ENCODE measurements around the gene PRDM16. TPM values are rescaled to one million over a fixed set of nuclear protein-coding genes. Genes with fewer than 3 reads are reported as not detected.

Gene PRDM16
- total RNA-seq, 4 donors from 2014 or later, result 0.41 to 0.95 TPM; not detected in 2

GRCh38 chr1:3231826-3232225, 162.8 kb downstream of the PRDM16 start:
- no peak overlapping the region for H3K4me3 ChIP-seq
- no peak overlapping the region for H3K27ac ChIP-seq
- H3K9me3 ChIP-seq, result no peaks in the 10 kb centered on the region
- WGBS, 2 donors (ENCODE audit: low coverage in 1 of 2), result 78% methylated on average over 16 of the region's 16 CpGs; no CpG with 5 or more reads in 1 of the 2 donors
- peaks cover 11% of the 10 kb centered on the region for H3K27me3 ChIP-seq
- no peaks in the 10 kb centered on the region for H3K36me3 ChIP-seq
- in situ Hi-C loops (cut with MboI; ENCODE audit: low pct_ligation_motif_present in 1 of 4, low pct_unique_long_range_greater_than_20kb in 1 of 4, low sequenced_read_pairs in 3 of 4) (no loop called here), intact Hi-C loops (cut with DNase I; ENCODE audit: low total_unique reads) (no loop called here)
- TF ChIP-seq, protein P1, sequence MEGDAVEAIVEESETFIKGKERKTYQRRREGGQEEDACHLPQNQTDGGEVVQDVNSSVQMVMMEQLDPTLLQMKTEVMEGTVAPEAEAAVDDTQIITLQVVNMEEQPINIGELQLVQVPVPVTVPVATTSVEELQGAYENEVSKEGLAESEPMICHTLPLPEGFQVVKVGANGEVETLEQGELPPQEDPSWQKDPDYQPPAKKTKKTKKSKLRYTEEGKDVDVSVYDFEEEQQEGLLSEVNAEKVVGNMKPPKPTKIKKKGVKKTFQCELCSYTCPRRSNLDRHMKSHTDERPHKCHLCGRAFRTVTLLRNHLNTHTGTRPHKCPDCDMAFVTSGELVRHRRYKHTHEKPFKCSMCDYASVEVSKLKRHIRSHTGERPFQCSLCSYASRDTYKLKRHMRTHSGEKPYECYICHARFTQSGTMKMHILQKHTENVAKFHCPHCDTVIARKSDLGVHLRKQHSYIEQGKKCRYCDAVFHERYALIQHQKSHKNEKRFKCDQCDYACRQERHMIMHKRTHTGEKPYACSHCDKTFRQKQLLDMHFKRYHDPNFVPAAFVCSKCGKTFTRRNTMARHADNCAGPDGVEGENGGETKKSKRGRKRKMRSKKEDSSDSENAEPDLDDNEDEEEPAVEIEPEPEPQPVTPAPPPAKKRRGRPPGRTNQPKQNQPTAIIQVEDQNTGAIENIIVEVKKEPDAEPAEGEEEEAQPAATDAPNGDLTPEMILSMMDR (IDR thresholded peaks at IDR 0.05), result no peak
- no peak for TF ChIP-seq EP300 (IDR thresholded peaks at IDR 0.05; ENCODE audit: low read depth)
- TF ChIP-seq POLR2AphosphoS5 (IDR thresholded peaks at IDR 0.05), result no peak
- TF ChIP-seq POLR2A (IDR thresholded peaks at IDR 0.05), result no peak
- no peak for DNase-seq
- H3K4me1 ChIP-seq, result no peaks in the 10 kb centered on the region

DNA sequence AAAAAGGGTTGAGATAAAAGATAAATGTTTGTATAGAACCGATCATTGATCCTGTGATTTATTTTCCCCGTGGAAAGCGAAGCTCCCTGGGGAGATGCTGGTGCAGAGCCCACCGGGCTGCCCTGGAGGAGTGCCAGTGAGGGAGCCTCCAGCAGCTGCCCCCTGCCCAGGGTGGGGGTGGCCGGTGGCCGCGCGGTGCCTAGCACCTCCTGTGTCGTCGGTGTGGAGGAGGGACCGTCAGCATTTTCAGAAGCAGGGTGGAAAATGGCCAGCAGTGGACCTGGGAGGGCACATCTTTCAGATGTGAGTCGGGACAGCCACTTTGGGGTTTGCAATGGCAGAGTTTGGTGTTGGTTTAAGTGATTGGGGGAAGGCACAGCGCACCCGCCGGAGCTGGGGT, 164.0 kb downstream of the PRDM16 start:
- H3K4me1 ChIP-seq, result no peaks in the 10 kb centered on the region
- no peak overlapping the region for H3K4me3 ChIP-seq
- intact Hi-C loops (cut with DNase I; ENCODE audit: low total_unique reads), result no loop called here
- H3K36me3 ChIP-seq, result no peaks in the 10 kb centered on the region
- WGBS, 2 donors (ENCODE audit: low coverage in 1 of 2), result 86 to 92% methylated on average over 3 to 15 of the region's 15 CpGs
- TF ChIP-seq POLR2A (IDR thresholded peaks at IDR 0.05) (no peak), POLR2AphosphoS5 (IDR thresholded peaks at IDR 0.05) (no peak), EP300 (IDR thresholded peaks at IDR 0.05; ENCODE audit: low read depth) (no peak)
- TF ChIP-seq, protein P1 (IDR thresholded peaks at IDR 0.05), result no peak
- DNase-seq, result no peak
- no peaks in the 10 kb centered on the region for H3K9me3 ChIP-seq
- peaks cover 4% of the 10 kb centered on the region for H3K27me3 ChIP-seq
- H3K27ac ChIP-seq, result no peak overlapping the region
- in situ Hi-C loops (cut with MboI; ENCODE audit: low pct_ligation_motif_present in 1 of 4, low pct_unique_long_range_greater_than_20kb in 1 of 4, low sequenced_read_pairs in 3 of 4), result no loop called here

DNA sequence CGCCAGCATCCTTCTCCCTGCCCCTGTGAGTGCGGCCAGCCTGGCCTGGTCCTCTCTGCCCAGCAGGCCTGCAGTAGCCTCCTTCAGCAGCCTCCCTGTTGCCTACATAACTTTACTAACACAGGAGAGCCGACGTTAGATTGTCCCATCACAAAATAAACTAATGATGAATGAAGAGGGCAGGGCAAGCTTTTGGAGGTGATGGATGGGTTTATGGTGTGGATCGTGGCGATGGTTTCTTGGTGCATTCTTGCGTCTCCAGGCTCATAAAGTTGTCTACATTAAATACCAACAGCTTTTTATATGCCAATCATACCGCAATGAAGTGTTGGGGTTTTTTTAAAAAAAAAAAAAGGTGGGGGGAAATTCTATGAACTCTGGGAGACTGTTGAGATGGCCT, 164.5 kb downstream of the PRDM16 start:
- 78 to 100% methylated on average over 1 to 8 of the region's 8 CpGs for WGBS, 2 donors (ENCODE audit: low coverage in 1 of 2)
- no peak for DNase-seq
- in situ Hi-C loops (cut with MboI; ENCODE audit: low pct_ligation_motif_present in 1 of 4, low pct_unique_long_range_greater_than_20kb in 1 of 4, low sequenced_read_pairs in 3 of 4) (no loop called here), intact Hi-C loops (cut with DNase I; ENCODE audit: low total_unique reads) (no loop called here)
- no peaks in the 10 kb centered on the region for H3K36me3 ChIP-seq
- no peaks in the 10 kb centered on the region for H3K9me3 ChIP-seq
- H3K27ac ChIP-seq, result no peak overlapping the region
- H3K4me3 ChIP-seq, result no peak overlapping the region
- no peaks in the 10 kb centered on the region for H3K4me1 ChIP-seq
- TF ChIP-seq EP300 (IDR thresholded peaks at IDR 0.05; ENCODE audit: low read depth), result no peak
- TF ChIP-seq POLR2AphosphoS5 (IDR thresholded peaks at IDR 0.05), result no peak
- TF ChIP-seq POLR2A (IDR thresholded peaks at IDR 0.05), result no peak
- TF ChIP-seq, protein P1 (IDR thresholded peaks at IDR 0.05), result no peak
- H3K27me3 ChIP-seq, result peaks cover under 1% of the 10 kb centered on the region

GRCh38 chr1:3234281-3234680, 165.3 kb downstream of the PRDM16 start:
- DNase-seq, result no peak
- in situ Hi-C loops (cut with MboI; ENCODE audit: low pct_ligation_motif_present in 1 of 4, low pct_unique_long_range_greater_than_20kb in 1 of 4, low sequenced_read_pairs in 3 of 4), result no loop called here
- Histone ChIP-seq H3K27ac (no peak overlapping the region), H3K4me1 (no peaks in the 10 kb centered on the region), H3K9me3 (no peaks in the 10 kb centered on the region), H3K27me3 (no peaks in the 10 kb centered on the region), H3K36me3 (no peaks in the 10 kb centered on the region), H3K4me3 (no peak overlapping the region)
- intact Hi-C loops (cut with DNase I; ENCODE audit: low total_unique reads), result no loop called here
- TF ChIP-seq POLR2AphosphoS5 (IDR thresholded peaks at IDR 0.05) (no peak), EP300 (IDR thresholded peaks at IDR 0.05; ENCODE audit: low read depth) (no peak)
- TF ChIP-seq, protein P1 (IDR thresholded peaks at IDR 0.05), result no peak
- 77 to 80% methylated on average over 2 to 4 of the region's 15 CpGs for WGBS, 2 donors (ENCODE audit: low coverage in 1 of 2)
